ENCODE data around the gene ITIH5.
"Not testable (repeated sequence)": the region's sequence is repeated elsewhere in the genome, so short reads cannot be mapped to it uniquely, and the experiment has no call there.

The ITIH5 gene

DNA sequence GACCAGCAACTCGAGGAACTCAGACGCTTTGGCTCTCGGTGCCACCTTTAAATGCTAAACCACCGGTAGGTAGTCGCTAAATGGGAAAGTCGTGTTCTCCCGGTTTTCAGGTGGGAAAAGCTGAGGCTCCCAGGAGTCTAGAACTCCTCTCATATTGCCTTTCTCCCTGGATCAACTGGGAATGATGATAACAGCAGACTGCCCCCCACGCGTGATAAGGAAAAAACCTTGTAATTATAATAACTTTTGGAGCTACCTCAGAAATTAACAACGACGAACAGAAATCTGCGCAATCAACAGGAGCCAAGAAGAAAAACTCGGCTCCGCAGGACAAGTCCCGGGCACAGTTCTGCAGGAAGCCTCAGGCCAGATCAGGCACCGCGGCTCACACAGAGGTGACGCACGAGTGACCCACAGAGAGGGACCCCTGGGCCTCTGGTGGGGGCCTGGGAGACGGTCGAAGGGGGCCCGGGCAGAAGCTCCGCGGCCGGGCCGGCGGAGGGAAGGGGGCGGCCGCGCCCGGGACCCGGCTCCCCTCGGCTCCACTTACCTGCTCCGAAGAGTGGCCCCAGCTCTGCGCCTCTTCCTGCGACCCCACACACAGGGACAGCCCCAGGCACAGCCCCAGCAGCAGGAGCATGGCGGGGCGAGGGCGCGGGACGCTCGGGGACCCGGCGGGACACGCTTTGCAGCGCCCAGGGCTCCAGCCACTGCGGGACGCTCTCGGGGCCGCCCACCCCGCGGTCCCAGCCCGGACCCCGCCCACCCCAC is at the start of gene ITIH5:
ITIH5 (minus strand) TSS at position 714 of the 771 bp plus-strand sequence; CDS start at position 640, 74 bp downstream.
- no peak for DNase-seq (ENCODE audit: low spot score)

DNA sequence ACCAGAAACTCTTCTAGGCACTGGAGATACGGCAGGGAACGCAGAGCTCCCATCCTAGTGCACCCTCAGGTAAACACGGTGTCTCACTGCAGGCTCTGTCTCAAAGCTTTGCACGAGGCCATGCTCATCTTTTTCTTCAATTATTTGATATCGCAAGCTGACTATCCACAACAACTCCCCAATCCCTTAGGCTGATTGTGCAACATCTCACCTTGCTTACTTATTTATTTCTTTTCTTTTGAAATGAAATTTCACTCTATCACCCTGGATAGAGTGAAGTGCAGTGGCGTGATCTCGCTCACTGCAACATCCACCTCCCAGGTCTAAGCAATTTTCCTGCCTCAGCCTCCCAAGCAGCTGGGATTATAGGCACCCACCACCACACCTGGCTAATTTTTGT is 48.7 kb upstream of the ITIH5 start:
- DNase-seq (ENCODE audit: low spot score): no peak

DNA sequence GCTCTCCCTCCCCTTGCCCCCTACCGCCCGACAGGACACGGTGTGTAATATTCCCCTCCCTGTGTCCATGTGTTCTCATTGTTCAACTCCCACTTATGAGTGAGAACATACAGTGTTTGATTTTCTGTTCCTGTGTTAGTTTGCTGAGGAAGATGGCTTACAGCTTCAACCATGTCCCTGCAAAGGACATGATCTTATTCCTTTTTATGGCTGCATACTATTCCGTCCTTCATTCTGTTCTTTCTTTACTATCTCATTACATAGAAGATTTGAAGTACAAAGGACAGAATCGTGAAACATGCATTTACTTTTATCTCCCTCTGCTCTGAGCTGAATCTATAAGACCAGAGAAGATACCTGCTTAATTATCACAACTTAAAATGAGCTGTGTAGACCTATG is 44.3 kb upstream of the ITIH5 start:
- DNase-seq (ENCODE audit: low spot score): not testable (repeated sequence)

DNA sequence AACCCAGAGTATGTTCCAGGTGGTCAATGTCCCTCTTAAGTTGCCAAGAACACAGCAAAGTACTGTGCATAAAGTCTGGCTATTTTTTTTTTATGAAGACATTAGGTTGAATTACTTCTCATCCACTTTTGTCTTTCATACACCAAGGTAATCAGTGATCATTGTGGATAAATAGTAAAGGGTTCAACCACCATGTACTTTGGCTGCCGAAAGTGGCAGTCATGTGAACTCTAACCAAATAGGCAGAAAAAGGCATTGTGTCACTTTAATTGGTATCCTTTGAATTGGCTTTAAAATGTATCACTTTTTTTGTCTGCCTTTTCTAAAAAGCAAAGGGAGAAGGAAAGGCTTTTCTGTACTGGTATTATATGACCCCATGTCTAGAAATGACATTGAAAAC is 43.7 kb upstream of the ITIH5 start:
- no peak for DNase-seq (ENCODE audit: low spot score)

DNA sequence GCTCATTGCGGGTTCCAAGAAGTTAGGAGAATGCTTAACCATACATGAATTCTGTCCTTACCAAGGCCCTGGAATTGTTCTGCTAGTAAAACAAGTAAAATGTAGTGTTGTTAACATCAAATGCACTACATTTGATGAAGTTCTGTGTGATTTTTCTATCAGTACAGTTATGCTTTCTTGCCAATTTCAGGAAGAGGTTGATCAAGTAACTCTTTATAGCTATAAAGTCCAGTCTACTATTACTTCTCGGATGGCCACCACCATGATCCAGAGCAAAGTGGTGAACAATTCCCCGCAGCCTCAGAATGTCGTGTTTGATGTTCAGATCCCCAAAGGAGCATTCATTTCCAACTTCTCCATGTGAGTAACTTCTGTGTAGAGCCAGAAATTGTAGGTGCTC is 42.1 kb upstream of the ITIH5 start:
- no peak for DNase-seq (ENCODE audit: low spot score)

DNA sequence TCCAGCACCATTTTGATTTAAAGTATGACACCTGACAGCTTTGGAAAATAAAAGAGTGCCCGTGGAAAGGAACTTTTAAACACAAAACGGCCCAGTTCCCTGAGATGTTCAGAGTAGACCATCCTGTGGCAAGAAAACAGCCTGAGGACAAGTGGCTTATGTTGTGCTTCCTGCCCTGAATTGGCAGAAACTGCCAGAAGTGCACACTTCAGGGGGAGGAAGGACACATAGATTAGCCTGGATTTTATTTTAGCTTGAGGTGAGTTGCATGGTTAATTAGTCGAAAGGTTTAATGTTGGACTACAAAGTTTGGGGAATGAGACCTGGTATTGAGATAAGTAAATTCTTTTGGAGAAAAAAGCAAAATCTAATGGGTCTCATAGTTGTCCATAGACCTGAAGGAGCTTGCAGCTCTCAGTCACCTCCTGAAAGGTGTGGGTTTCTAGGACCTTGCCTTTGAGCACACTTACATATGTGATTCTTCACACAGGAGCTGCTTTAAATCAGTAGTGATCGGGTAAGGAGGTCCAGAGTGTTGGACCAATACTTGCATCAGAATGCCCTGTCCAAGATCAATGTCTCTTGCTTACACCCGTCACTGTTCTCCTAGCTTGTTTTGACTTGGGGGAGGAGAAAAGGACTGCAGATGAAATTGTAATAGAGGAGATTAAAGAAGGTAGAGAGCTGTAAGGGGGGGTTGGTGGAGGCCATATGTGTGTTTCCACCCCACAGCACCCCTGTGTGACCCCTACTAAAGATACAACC is 41.3 kb upstream of the ITIH5 start:
- DNase-seq (ENCODE audit: low spot score): no peak

DNA sequence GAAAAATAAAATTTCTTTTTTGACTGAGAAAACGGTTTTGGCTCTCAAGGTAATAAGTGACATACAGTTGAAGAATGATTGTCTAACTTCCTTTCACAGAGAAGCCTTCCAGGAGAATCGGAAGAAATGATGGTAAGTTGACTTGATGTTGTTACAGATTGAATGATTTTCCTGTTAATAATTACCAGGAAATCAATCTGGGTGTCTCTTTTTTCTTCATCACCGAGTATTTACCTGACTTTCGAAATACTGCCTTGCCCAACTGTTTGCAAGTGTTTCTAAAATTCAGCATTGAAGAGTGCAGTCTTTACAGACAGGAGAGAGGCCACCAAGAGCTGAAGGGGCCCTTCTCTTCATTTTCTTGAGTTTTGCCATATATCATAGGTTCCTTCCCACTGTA is 40.3 kb upstream of the ITIH5 start:
- DNase-seq (ENCODE audit: low spot score): peak; percentile 72

DNA sequence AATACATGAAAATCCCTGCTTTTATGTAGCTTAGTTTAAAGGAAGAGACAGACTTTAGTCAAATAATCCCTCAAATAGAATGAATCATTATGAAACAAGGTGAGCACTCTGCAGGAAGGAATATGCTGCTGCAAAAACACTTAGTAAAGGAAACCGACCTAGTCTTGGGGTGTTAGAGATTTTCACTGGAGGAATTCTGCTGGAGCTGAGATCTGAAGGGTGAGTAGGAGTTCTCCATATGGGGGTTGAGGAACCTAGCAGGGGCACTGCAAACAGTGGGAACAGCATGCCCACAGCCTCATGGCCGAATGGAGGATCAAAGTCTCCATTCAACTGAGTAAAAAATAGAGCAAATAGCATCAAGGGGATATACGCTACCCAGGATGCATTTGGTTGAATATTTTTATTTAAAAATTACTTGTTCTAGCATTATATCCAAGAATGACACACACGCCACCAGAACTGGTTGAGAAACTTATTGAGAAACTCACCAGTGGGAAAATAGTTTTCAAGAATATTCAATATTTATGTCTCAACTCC is 39.8 kb upstream of the ITIH5 start:
- peak; percentile 17 for DNase-seq (ENCODE audit: low spot score)

DNA sequence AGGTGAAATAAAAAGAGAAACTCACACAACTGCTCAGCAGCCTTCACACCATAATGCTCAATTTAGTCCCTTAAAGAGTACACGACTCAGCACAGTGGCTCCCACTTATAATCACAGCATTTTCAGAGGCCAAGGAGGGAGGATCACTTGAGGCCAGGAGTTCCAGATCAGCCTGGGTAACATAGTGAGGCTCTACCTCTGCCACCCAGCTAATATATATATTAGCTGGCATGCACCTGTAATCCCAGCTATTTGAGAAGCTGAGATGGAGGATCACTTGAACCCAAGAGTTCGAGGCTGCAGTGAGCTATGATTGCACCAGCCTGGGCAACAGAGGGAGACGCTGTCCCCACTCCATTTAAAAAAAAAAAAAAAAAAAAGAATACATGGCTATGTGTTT is 38.6 kb upstream of the ITIH5 start:
- DNase-seq (ENCODE audit: low spot score): no peak

DNA sequence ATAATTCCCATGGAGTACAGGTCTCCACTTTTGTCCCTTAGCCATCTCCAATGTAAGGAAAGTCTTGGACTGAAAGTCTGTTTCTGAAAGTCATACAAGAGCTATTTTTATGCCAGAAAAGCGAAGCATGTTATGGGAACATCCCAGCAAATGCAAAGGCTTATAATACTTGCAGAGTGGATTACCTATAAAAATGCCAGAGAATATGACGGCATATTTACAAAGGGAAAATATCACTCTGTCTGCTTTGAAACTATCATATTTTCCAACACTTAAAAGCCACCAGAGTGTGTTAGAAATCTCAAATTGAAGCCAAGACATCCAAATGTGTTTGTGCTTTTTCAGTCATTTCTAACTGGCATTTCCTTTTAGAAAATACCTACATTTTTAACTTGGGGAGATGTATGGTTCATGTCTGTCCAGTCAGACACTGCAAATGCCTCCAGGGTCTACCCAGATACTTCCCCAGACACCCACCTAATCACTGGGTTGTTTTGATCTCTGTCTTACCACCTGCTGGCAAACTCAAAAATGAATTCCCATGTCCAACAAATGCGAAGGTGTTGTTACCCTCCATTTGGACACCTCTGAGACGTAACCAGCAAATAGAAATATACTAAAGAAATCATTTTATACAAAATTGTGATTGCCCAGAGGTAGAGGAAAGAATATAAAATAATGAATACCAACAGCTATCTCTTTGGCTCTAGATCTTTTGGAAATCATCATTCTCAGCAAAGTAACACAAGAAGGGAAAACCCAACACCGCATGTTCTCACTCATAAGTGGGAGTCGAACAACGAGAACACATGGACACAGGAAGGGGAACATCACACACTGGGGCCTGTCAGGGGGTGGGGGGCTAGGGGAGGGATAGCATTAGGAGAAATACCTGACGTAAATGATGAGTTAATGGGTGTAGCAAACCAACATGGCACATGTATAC is 37.6 kb upstream of the ITIH5 start:
- DNase-seq (ENCODE audit: low spot score): no peak

DNA sequence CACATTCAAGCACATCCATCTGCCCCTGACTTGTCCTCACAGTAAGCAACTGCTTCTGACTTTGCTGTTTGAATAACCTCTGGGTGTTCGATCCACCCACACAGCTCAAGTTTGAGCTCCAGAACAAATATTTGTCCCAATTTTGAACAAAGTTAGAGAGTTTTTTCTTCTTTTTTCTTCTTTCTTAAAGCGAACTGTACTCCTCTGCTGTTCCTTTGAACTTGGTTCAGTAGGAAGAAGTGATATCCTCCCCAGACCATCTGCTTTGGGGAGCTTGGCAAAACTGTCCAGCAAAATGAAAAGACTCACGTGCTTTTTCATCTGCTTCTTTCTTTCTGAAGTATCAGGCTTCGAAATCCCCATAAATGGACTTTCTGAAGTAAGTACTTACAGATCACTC is 36.4 kb upstream of the ITIH5 start, which contains the start of gene ITIH2:
ITIH2 (plus strand) TSS at position 177 of the 400 bp plus-strand sequence; CDS start at position 296, 119 bp downstream.
- DNase-seq (ENCODE audit: low spot score): no peak

DNA sequence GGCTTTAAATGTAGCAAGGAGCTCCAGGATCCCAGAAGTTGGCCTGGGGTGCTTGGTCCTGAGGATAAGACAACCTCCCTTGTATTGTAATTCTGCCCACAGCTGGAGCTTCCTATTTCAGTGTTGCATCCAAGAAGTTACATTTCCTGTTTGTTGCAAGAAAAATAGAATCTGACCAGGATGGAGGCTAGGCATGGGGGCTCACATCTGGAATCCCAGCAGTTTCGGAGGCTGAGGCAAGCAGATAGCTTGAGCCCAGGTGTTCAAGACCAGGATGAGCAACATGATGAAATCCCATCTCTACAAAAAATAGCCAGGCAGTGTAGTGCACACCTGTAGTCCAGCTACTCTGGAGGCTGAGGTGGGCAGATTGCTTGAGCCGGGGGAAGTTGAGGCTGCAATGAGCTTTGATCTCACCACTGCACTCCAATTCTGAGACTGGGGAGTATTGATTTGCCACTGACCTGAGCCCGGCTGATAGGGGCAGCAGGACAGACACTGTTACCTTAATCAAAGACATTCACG is 35.6 kb upstream of the ITIH5 start:
- no peak for DNase-seq (ENCODE audit: low spot score)

DNA sequence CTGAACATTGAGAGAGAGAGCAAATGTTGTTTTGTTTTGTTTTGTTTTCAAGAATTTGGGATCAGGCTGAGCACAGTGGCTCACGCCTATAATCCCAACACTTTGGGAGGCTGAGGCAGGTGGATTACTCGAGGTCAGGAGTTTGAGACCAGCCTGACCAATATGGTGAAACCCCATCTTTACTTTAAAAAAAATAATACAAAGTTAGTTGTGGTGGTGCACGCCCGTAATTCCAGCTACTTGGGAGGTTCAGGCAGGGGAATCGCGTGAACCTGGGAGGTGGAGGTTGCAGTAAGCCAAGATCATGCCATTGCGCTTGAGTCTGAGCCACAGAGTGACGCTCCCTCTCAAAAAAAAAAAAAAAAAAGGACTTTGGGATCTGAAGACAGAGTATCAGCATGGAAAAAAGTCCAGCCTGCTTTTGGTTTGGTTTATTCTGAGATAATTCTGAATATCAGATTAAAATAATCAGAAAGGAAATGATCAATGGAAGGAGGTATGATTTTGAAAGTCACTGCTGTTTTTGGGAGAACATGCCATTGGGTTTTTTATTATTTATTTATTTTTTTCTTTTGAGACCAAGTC is 34.5 kb upstream of the ITIH5 start:
- no peak for DNase-seq (ENCODE audit: low spot score)

DNA sequence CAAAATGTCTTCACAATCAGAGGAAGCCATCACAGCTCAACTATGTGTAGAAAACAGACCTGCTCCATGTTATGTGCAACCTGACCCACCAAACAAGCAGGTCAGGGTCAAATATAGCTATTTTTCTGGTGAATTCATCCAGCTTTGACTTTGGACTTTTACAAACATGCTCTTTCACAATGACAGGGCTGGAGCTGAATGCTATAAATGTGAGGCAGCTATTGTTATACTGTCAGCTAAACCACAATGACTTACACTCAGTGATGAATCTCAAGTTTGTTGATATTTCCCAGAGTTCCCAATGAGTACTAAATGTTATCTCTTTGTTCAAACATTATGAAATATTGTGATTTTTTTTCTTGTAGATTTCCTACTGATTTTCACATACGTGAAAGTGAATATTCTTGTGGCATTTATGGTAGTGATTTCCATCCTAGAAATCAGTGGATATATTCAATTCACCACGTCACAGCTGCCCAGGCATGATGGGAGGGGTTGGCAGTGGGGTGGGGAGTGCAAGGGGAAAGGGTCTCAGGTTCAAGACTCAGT is 33.9 kb upstream of the ITIH5 start:
- peak; percentile 65 for DNase-seq (ENCODE audit: low spot score)

DNA sequence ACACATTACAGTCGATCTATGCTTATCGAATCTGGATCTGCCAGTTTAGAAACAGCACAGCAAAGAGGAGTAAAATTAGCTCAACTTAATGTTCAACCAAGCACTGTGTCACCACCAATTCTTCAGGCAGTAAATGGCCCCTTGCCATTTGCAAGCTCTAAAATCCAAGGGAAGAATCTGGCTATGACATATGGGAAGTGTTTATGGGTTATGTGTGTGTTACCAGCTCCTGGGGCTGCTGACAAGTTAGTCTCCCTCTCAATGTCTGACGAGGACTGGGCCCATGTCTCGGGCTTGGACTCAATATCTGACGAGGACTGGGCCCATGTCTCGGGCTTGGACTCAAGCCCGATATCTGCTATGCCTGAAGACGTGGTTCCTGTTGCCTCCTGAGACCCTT is 30.7 kb upstream of the ITIH5 start:
- peak; percentile 26 for DNase-seq (ENCODE audit: low spot score)

DNA sequence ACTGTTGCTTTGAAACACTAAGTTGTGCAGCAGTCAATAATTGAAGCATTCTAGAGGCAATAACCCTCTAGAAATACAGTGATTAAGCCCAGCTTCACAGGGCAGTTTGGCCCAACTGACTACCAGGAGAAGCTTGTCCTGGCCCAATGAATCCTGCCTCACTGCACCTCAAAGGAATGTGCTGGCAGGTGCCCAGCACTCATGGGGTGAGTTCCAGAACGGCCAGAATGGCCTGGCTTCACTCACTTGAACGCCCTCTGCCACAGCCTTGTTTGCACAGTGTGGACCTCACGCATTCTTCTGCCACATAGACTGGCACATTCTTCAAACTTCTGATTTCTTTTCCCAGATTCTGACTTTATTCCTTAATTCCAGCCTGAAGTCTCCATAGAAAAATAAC is 29.8 kb upstream of the ITIH5 start:
- DNase-seq (ENCODE audit: low spot score): peak; percentile 95

DNA sequence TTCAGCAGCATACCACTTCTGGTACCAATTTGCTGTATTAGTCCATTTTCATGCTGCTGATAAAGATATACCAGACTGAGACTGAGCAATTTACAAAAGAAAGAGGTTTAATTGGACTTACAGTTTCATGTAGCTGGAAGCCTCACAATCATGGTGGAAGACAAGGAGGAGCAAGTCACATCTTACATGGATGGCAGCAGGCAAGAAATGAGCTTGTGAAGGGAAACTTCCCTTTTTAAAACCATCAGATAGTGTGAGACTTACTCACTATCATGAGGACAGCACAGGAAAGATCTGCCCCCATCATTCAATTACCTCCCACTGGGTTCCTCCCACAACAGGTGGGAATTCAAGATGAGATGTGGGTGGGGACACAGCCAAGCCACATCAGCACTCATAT is 26.4 kb upstream of the ITIH5 start:
- DNase-seq (ENCODE audit: low spot score): not testable (repeated sequence)

DNA sequence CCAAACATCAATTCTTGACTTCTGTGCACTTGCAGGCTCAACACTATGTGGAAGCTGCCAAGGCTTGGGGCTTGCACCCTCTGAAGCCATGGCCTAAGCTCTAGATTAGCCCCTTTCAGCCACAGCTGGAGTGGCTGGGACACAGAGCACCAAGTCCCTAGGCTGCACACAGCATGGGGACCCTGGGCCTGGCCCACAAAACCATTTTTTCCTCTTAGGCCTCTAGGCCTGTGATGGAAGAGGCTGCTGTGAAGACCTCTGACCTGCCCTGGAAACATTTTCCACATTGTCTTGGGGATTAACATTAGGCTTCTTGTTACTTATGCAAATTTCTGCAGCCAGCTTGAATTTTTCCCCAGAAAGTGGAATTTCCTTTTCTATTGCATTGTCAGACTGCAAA is 25.6 kb upstream of the ITIH5 start:
- not testable (repeated sequence) for DNase-seq (ENCODE audit: low spot score)

DNA sequence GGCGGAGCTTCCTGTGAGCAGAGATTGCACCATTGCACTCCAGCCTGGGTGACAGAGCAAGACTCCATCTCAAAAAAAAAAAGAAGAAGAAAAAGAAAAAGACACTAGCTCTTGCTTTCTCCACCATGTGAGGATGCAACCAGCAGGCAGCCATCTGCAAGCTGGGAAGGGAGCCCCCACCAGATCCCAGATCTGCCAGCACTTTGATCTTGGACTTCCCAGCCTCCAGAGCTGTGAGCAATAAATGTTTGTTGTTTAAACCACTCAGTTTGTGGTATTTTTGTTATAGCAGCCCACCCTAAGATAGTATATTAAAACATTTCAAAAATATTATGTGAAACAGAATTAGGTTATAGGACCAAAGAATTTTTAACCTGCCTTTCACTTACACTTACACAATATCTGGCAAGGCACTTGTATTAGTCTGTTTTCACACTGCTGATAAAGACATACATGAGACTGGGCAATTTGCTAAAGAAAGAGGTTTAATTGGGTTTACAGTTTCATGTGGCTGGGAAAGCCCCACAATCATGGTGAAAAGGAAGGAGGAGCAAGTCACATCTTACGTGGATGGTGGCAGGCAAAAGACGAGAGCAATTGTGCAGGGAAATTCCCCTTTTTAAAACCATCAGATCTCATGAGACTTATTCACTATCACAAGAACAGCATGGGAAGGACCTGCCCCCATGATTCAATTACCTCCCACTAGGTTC is 24.3 kb upstream of the ITIH5 start:
- DNase-seq (ENCODE audit: low spot score): not testable (repeated sequence)

DNA sequence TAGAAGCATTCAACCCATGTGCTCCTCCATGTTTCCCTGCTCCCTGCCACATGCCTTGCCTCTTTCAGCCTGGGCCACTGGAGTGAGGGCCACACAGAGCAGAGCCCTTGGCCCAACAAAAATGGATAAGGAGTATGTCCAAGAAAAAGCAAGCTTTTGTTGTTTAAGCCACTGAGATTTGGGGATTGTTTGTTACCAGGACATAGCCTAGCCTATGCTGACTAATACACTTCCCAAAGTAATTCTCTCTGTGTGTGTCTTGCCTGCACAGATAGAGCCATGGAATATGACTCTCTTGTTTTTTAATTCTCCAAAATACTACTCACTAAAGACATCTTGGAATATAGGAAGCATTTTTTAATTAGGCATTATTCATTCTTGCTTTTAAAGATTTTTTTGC is 22.8 kb upstream of the ITIH5 start:
- DNase-seq (ENCODE audit: low spot score): no peak
